Middle frontal gyrus (tissue), 1 donor: ENCODE measurements around the gene DNAJC13.
"Not testable (repeated sequence)": the region's sequence is repeated elsewhere in the genome, so short reads cannot be mapped to it uniquely, and the experiment has no call there.

ENCODE experiments used
- DNase-seq: peaks from one replicate; pipeline ENCODE4 v3.0.0-alpha.2; 2015; ENCODE audit warnings: low spot score; ENCODE audit errors: extremely low spot score

DNAJC13 gene

DNA sequence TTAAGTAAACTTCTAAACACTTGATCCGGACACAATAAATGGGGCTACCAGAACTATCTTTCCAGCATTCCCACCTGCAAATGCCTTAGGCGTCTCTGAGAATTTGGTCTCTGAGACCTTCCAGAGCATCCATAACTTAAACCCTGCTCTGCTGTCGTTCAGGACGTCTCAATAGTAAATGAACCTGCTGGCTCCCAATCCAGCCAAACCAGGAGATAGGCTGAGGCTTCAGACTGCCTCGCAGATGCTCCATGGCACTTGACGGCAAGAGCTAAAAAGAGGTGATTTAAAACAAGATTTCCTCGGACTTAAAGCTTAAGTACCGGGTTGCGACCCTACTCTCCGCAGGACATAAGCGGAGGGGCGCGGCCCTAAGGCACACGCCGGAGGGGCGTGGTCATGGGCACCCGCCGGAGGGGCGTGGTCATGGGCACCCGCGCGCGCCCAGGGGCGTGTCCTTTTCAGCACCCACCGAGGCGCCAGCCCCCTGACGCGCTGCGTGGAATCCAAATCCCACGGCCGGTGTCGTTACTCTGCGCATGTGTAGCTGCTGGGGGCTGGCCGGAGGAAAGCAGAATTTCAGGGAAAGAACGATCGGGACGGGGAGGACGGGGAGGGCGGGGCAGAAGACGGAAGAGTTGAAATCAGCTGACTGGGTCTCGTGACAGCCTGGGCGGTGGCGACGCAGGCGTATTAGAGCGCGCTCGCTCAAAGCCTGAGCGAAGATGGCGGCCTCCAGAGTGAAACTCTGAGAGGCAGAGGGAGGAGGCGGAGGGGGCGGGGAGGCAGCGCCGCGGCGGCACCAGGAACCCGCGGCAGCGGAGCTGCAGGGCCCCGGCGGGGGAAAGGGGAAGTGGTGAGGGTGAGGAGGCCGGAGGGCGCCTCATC is at the start of gene DNAJC13:
Gene DNAJC13, plus strand, starts transcription at position 696 of the 888 bp plus-strand sequence. CDS start 17,049 bp downstream, outside the sequence.
- peak; percentile 88 for DNase-seq

GRCh38 chr3:132368515-132368914 is 48.8 kb upstream of the DNAJC13 start:
- no peak for DNase-seq

- no peak for DNase-seq
These were observed 48.3 kb upstream of the DNAJC13 start for GRCh38 chr3:132368962-132369361.

GRCh38 chr3:132376945-132377354 is 40.4 kb upstream of the DNAJC13 start:
- DNase-seq: not testable (repeated sequence)

GRCh38 chr3:132378048-132378762 is 39.1 kb upstream of the DNAJC13 start:
- no peak for DNase-seq

- no peak for DNase-seq
These were observed 38.5 kb upstream of the DNAJC13 start for GRCh38 chr3:132378846-132379245.

DNA sequence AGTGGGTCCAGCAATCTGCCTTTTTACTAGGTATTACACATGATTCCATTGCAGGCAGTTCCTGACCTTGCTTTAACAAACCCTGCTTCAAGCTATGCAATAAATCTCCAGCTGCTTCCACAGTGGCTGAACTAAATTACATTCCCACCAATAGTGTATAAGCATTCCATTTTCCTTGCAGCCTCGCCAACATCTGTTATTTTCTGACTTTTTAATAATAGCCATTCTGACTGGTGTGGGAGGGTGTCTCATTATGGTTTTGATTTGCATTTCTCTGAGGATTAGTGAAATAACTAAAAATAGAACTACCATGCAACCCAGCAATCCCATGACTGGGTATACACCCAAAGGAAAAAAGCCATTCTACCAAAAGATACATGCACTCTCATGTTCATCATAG is 36.4 kb upstream of the DNAJC13 start:
- DNase-seq: no peak

DNA sequence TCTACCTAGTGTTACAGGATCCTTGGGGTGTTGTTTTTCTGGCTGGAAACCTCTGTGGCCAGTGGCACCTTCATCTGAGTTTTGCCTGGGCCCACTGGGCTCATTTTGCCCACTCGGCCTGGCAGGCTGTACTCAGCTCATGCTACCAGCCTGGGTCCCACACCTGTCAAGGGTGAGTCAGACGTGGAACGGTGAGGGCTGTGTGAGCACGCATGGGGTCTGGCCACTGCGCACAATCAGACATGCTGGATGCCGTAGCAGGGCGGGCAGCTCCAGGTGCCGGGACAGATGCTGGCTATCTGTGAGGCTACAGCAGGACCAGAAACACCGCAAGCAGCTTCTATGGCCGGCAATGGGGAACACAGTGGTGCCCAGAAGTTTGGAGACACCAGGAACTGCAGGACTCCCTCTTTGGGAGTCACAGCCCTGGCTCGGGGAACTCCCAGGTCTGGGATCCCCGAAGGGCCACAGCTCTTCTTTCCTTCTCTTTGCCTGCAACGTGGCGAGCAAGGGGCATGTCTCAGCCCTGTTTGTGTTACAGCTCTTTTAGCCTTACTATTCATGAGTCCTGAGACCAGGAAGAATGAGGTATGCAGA is 35.9 kb upstream of the DNAJC13 start:
- no peak for DNase-seq

- DNase-seq: no peak
These were observed 35.0 kb upstream of the DNAJC13 start for GRCh38 chr3:132382267-132382666.

- no peak for DNase-seq
These were observed 34.6 kb upstream of the DNAJC13 start for GRCh38 chr3:132382688-132383194.

DNA sequence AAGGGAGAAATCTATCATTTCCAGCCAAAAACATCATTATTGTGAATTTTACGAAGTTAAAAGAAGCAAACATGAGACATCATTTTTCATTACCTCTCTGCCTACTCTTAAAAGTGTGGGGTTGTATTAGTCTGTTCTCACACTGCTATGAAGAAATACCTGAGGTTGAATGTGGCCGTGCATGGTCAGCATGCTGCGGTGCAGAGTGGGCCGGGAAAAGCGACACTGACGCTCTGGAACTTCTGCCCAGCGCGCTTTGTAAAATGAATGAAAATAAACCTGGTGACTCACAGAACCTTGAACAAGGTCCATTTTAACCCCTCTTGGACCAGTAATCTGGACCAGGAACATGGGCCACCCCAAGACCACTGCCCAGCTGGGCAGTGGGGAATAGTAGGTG is 31.0 kb upstream of the DNAJC13 start:
- no peak for DNase-seq

DNA sequence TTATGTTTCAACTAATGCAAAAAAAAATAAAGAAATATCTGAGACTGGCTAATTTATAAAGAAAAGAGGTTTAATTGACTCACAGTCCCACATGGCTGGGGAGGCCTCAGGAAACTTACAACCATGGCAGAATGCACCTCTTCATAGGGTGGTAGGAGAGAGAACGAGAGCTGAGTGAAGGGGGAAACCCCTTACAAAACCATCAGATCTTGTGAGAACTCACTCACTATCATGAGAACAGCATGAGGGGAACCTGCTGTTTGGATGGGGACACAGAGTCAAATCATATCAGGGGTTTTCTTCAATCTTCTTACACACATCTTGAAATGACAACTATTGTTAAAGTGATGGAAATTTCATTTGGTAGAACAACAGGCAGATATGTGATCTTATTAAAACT is 24.6 kb upstream of the DNAJC13 start:
- DNase-seq: not testable (repeated sequence)

GRCh38 chr3:132394320-132394719 is 23.0 kb upstream of the DNAJC13 start:
- DNase-seq: no peak

- no peak for DNase-seq
These were observed 22.2 kb upstream of the DNAJC13 start for GRCh38 chr3:132395126-132395525.

GRCh38 chr3:132396255-132396654 is 21.0 kb upstream of the DNAJC13 start:
- no peak for DNase-seq

- not testable (repeated sequence) for DNase-seq
These were observed 20.5 kb upstream of the DNAJC13 start for GRCh38 chr3:132396776-132397175.

DNA sequence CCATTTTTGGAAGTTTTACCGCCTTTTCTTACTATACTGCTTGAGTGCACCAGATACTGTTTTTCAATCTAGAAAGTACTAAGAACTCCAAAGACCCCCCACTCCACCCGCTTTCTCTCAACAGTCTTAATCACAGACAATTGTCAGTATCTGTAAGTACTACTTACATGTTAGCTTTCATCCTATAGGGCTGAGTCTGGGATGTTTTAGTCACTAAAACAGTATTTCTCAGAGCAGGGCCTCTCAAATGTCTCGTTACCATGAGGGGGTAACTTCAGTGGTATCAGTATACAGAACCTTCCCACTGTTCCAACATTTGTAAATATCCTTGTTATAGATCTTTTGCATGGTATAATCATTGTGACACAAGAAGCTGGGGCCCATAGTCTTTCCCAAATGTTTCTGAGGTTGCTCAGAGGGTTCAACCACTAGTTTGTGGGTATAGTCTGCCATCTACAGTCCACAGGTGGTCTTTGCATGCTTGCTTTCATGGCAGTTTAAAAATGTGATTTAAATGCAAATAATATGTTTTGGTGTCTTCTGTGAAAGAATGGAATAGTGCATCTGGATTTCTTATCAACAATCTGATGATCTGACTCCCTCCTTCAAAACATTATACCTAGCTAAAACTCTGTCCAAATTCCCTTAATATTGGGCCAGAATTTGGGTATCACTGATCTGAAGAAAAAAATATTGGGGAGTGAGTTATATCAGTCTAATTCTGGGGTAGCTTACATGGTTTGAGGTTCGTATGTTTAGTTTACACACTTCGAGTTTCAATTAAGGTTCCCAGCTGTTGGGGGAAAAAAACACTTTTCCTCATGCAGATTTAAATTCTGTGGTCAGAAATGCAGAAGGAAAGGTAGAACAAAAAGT is 18.0 kb upstream of the DNAJC13 start:
- DNase-seq: peak; percentile 48

DNA sequence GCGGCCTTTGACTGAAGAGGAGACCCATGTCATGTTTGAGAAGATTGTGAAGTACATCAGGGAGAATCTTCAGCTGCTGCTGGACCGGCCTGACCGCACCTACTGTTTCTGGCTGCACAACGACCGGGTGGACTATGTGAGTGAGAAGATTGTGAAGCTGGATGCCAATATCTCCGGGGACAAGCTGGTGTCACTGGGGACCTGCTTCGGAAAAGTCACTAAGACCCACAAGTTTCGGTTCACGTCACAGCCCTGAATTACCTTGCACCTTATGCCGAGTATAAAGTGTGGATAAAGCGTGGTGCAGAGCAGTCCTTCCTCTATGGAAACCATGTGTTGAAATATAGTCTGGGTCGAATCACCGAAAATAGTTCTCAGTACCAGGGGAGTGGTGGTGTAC is 16.0 kb upstream of the DNAJC13 start:
- no peak for DNase-seq

DNA sequence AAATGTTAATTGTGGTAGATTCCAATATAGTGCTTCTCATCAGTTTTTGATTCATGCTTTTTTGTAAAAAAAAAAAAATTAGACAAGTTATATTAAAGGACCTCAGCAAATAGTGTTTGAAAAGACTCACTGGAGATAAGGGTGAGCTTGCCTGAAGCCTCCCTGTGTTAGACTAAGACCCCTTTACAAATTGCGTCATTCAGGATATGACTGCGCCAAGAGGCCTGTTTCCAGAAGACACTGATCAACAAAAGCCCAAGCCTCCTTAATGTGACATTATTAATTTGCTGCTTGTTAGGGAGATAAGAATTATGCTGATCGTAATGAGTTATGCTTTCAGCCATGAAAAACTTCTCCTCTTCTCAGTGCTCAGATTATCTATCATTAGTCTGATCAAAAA is 13.0 kb upstream of the DNAJC13 start:
- DNase-seq: no peak

DNA sequence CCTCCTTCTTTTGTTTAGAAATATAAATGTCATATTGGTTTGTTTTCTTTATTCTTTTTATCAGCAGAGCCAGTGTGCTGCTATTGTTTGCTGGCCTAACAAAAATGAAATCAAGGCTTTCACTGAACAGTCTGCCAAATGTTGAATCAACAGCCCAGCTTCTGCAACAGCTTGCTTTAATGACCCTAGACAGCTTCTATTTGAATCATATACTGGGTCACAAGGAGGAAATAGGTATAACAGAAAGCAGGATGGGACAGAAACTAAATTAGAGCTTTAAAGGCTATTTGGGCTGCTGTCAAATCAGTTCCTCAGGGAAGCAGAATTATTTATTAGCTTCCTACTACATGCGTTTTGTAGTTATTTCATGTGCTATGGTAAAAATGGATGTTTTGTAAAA is 12.1 kb upstream of the DNAJC13 start:
- DNase-seq: no peak
